Mononuclear cell (primary cell): ENCODE data around the gene TAF1. TPM values are rescaled to one million over a fixed set of nuclear protein-coding genes. Genes with fewer than 3 reads are reported as not detected.

Source experiments
- H3K27me3 ChIP-seq: 2 replicates; pipeline ENCODE4 v1.6.0; 2011; ENCODE audit warnings: low read length, control low read depth; ENCODE audit not compliant: insufficient read depth
- H3K4me1 ChIP-seq: 2 replicates; pipeline ENCODE4 v1.5.1; 2011; ENCODE audit warnings: mild to moderate bottlenecking, low read length, control low read depth; ENCODE audit not compliant: insufficient read depth
- H3K4me3 ChIP-seq: 2 replicates; pipeline ENCODE4 v1.5.1; 2011; ENCODE audit warnings: mild to moderate bottlenecking, low read length, moderate library complexity
- H3K9me3 ChIP-seq: 2 replicates; pipeline ENCODE4 v1.5.1; 2011; ENCODE audit warnings: low read depth, mild to moderate bottlenecking, control low read depth, low read length
- total RNA-seq: library from RNA; depleted of rRNA; stranded (reverse); fragments of >200 nt; gene quantifications from one replicate; pipeline ENCODE4 v1.2.3, GENCODE V29; 2012

Gene TAF1
- total RNA-seq, 1 donor, result 61.8 TPM

GRCh38 chrX:71514367-71515037 is 148.3 kb downstream of the TAF1 start:
- Histone ChIP-seq H3K4me1 (peaks cover 13% of the 10 kb centered on the region), H3K27me3 (no peaks in the 10 kb centered on the region), H3K9me3 (no peaks in the 10 kb centered on the region), H3K4me3 (no peak overlapping the region)

GRCh38 chrX:71515038-71515396 is 148.9 kb downstream of the TAF1 start:
- peaks cover 13% of the 10 kb centered on the region for H3K4me1 ChIP-seq
- no peaks in the 10 kb centered on the region for H3K9me3 ChIP-seq
- H3K27me3 ChIP-seq, result no peaks in the 10 kb centered on the region
- H3K4me3 ChIP-seq, result no peak overlapping the region

Other genes starting within 250 kb of the TAF1 start
- 21.8 TPM for gene MED12, start 247.8 kb upstream of the TAF1 start, total RNA-seq
- gene NLGN3, start 221.5 kb upstream of the TAF1 start, total RNA-seq, result 2.6 TPM
- gene GJB1, start 143.1 kb upstream of the TAF1 start, total RNA-seq, result not detected
- gene ZMYM3, start 112.2 kb upstream of the TAF1 start, total RNA-seq, result 6.6 TPM
- 314 TPM for gene NONO, start 82.7 kb upstream of the TAF1 start, total RNA-seq
- 0.84 TPM for gene ITGB1BP2, start 64.6 kb upstream of the TAF1 start, total RNA-seq
- 323 TPM for gene OGT, start 166.7 kb downstream of the TAF1 start, total RNA-seq
- 1.5 TPM for gene GCNA, start 212.1 kb downstream of the TAF1 start, total RNA-seq